Measurements from ENCODE around the gene WDR4.
"Not testable (repeated sequence)": the region's sequence is repeated elsewhere in the genome, so short reads cannot be mapped to it uniquely, and the experiment has no call there.

The WDR4 gene

DNA sequence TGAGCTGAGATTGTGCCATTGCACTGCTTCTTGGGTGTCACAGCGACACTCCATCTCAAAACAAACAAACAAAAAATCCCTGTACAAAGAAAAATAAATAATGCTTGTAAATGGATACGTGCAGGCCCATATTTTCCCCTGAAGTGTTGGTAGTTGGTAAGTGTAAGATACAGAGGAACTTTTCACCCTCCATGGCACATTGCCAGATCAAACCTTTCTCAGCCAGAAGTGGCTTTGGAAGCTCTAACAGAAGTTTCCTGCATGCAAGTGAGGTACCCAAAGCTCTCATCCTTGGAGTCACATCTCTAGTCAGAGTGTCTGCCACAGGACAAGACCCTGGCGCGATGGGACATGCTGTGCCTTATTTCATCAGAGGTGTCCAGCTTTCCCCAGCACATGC, 21.1 kb upstream of the WDR4 start:
- TF ChIP-seq, protein P1, sequence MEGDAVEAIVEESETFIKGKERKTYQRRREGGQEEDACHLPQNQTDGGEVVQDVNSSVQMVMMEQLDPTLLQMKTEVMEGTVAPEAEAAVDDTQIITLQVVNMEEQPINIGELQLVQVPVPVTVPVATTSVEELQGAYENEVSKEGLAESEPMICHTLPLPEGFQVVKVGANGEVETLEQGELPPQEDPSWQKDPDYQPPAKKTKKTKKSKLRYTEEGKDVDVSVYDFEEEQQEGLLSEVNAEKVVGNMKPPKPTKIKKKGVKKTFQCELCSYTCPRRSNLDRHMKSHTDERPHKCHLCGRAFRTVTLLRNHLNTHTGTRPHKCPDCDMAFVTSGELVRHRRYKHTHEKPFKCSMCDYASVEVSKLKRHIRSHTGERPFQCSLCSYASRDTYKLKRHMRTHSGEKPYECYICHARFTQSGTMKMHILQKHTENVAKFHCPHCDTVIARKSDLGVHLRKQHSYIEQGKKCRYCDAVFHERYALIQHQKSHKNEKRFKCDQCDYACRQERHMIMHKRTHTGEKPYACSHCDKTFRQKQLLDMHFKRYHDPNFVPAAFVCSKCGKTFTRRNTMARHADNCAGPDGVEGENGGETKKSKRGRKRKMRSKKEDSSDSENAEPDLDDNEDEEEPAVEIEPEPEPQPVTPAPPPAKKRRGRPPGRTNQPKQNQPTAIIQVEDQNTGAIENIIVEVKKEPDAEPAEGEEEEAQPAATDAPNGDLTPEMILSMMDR (IDR thresholded peaks at IDR 0.05; ENCODE audit: borderline replicate concordance, insufficient read depth, low read depth, low read length), result no peak
- H3K4me3 ChIP-seq (ENCODE audit: low read depth, low read length), result no peak overlapping the region

DNA sequence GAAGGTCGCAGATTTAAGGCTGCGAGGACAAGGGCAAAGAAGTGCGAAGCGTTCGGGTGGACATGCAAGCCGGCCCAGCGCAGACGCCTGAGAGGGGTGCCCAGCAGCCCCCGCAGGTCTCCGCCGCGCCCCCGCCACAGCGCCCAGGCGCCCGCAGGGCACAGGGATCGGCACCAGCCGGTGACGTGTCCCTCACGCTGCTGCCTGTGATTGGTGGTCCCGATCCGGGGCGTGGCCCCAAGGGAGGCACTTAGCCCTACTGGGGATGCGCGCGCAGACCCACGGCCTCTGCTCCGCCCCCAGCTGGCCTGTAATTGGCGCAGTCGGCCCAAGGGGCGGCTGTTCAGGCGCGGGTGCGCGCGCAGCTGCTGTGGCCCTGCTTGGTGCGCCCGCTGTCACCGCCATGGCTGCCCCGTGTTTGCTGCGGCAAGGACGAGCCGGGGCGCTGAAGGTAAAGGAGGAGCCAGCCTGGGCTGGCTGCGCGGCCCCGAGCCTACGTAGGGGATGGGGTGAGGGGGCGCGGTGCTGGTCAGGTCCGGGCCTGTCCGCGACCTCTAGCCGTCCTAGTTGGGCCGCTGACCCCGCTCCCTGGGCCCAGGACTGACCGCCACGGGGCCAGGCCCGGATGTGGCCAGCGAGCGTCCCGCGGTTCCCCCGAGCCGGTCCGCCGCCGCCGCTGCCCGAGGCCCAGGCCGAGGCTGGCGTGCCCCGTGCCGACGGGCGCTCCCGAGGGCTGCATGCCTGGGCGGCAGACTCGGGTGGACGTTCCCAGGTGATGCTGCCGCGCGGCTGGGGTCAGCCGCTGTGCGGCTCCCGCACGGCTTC, 13.8 kb upstream of the WDR4 start, which contains the start of gene NDUFV3:
Gene NDUFV3 (plus strand): TSS at position 379 of the 825 bp plus-strand sequence. CDS start 25 bp downstream, at position 404.
- TF ChIP-seq, protein P1 (IDR thresholded peaks at IDR 0.05; ENCODE audit: borderline replicate concordance, insufficient read depth, low read depth, low read length), result no peak
- peak within 1 kb of the TSS; percentile 93 for H3K4me3 ChIP-seq (ENCODE audit: low read depth, low read length)

DNA sequence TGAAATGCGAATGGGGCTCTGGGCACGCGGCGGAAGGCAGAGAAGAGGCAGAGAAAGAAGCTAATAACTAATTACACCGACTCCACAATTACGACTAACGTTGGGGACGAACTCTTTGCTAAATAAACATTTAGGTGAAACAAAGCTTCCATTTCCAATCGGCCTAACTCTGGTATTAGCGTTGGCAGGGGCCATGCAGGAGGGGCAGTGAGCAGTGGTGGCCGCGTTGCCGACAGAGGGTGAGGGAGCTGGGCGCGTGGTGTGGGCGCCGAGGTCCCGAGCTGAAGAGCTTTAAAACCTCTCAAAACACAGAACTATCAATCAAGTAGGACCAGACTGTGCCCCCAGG, 13.2 kb upstream of the WDR4 start:
- TF ChIP-seq, protein P1 (IDR thresholded peaks at IDR 0.05; ENCODE audit: borderline replicate concordance, insufficient read depth, low read depth, low read length), result no peak

DNA sequence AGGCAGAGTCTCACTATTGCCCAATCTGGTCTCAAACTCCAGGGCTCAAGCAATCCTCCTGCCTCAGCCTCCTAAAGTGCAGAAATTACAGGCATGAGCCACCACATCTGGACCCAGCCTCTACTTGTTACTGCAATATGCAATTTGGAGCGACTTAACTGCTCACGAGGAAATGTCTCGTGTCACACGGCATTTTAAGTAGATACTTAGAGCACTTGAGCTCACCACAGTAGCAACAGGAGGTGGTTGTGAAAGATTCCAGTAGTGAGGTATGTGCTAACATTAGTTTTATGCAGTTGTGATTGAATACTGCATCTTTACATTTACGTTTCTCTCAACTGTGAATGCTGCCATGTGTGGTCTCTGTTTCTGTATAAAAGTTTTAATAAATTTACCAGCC, 8.0 kb upstream of the WDR4 start:
- H3K4me3 ChIP-seq (ENCODE audit: low read depth, low read length), result no peak overlapping the region
- TF ChIP-seq, protein P1 (IDR thresholded peaks at IDR 0.05; ENCODE audit: borderline replicate concordance, insufficient read depth, low read depth, low read length), result no peak

More for the DNA sequence above, 13.2 kb upstream of the WDR4 start:
- H3K4me3 ChIP-seq (ENCODE audit: low read depth, low read length), result peak overlapping the region; percentile 93

DNA sequence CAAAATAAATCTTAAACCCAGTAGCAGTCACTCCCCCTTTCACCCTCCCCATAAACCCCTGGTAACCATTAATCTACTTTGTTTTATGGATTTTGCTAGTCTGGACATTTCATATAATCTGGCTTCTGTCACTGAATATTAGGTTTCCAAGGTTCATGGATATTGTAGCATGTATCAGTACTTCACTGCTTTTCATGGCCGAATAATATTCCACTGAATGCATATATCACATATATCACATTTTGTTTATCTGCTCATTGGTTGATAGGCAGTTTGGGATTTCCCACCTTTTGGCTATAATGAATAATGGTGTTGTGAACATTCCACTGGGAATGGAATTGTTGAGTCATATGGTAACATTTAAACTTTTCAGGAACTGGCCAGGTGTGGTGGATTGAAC, 4.6 kb upstream of the WDR4 start:
- H3K4me3 ChIP-seq (ENCODE audit: low read depth, low read length), result no peak overlapping the region
- TF ChIP-seq, protein P1 (IDR thresholded peaks at IDR 0.05; ENCODE audit: borderline replicate concordance, insufficient read depth, low read depth, low read length), result no peak

DNA sequence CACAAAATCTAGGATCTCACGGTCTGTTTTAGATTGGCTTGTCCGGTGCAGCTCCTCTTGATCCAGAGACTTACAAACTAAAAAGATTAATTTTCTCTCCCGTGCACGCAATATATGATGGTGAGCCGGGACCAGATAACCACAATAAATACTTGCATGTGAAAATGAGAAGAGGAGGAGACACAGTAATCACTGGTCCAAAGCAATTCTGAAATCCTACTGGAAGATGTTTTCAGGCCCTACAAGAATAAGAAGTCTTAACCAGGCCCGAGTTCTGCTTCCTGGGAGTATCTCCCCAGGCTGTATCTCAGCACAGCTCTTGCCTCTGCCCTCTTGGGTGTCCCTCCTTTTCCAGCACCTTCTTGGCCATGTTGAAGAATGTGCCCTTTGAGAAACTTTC, 1.0 kb upstream of the WDR4 start:
- H3K4me3 ChIP-seq (ENCODE audit: low read depth, low read length), result peak overlapping the region; percentile 97
- TF ChIP-seq, protein P1 (IDR thresholded peaks at IDR 0.05; ENCODE audit: borderline replicate concordance, insufficient read depth, low read depth, low read length), result no peak

DNA sequence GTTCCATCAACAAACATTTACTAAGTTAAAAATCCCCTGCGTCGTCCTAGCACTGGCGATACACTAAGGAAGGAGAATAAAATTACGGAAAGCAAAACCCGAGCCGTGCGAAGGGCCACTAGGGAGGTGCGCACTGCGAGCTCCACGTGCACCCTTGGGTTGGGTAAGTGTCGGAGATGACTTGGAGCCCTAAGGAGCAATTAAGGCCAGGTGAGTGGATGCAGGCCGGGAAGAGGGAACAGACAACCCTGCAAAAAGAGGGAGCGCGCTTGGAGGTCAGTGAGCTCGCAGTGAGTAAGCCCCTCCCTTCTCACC, 704 bp downstream of the WDR4 start:
- peak overlapping the region; percentile 97 for H3K4me3 ChIP-seq (ENCODE audit: low read depth, low read length)
- TF ChIP-seq, protein P1 (IDR thresholded peaks at IDR 0.05; ENCODE audit: borderline replicate concordance, insufficient read depth, low read depth, low read length), result no peak

DNA sequence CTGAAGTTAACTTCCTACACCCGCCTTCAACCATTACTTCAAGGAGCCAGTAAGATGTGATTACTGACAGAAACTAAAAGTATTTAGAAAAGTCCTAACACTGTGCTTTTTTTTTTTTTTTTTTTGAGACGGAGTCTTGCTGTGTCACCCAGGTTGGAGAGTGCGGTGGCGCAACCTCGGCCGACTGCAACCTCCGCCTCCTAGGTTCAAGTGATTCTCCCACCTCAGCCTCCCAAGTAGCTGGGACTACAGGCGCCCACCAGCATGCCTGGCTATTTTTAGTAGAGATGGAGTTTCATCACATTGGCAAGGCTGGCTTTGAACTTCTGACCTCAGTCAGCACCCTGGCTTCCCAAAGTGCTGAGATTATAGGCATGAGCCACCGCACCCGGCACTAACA, 3.5 kb downstream of the WDR4 start:
- H3K4me3 ChIP-seq (ENCODE audit: low read depth, low read length), result not testable (repeated sequence)

Measured in GM12875 (cell line).